HFFc6 (cell line): ENCODE results near the gene GTSE1. TPM values are rescaled to one million over a fixed set of nuclear protein-coding genes. Genes with fewer than 3 reads are reported as not detected.

Source experiments
- total RNA-seq, 6 experiments: library from RNA; stranded (reverse); fragmentation: NEBNext Ultra II Directional; extraction: Animal tissue kit (Norgen Biotek cat#: 25700); gene quantifications; 2 replicates in 1 of 6; 3 replicates in 5 of 6; pipeline ENCODE4 v1.2.3, GENCODE V29; 2021

The GTSE1 gene
- total RNA-seq, 6 experiments from 2014 or later: 12.4 to 30.5 (median 27.9) TPM

Other genes starting within 250 kb of the GTSE1 start
- gene PPARA, start 146.3 kb upstream of the GTSE1 start, total RNA-seq: 10 to 100 TPM; 14.1 to 16.0 (median 15.1) TPM
- 1 to 10 TPM; 6.4 to 9.3 (median 7.6) TPM for gene CDPF1, start 46.6 kb upstream of the GTSE1 start, total RNA-seq
- gene PKDREJ, start 33.5 kb upstream of the GTSE1 start, total RNA-seq: not detected
- 10 to 100 TPM; 31.2 to 38.6 (median 36.6) TPM for gene TTC38, start 28.9 kb upstream of the GTSE1 start, total RNA-seq
- gene TRMU, start 38.8 kb downstream of the GTSE1 start, total RNA-seq: 10 to 100 TPM; 26.4 to 36.4 (median 32.4) TPM
- 1 to 10 TPM; 4.7 to 8.2 (median 6.5) TPM for gene CELSR1, start 240.8 kb downstream of the GTSE1 start, total RNA-seq